Spleen (tissue), 11 donors: ENCODE results near the gene CES3. TPM values are rescaled to one million over a fixed set of nuclear protein-coding genes. Genes with fewer than 3 reads are reported as not detected.

Source experiments
- DNase-seq: peaks from one replicate; pipeline ENCODE4 v3.0.0-alpha.2; 2020
- H3K27ac ChIP-seq, 8 donors: fragments of 200-600 bp; sonication (generic) in 7 of 8; 1 replicate in 4 of 8; 2 replicates in 4 of 8; pipeline versions ENCODE4 v1.5.0 to v1.8.0; 2016 to 2021; ENCODE audit warnings: inconsistent platforms in 4 of 8, mild to moderate bottlenecking in 4 of 8, moderate library complexity in 1 of 8
- H3K27me3 ChIP-seq, 7 donors: fragments of 200-600 bp; sonication (generic) in 6 of 7; replicated peaks in 1 of 7; 1 replicate in 4 of 7; 2 replicates in 3 of 7; pipeline versions ENCODE4 v1.5.0 to v1.8.0; 2016 to 2021; ENCODE audit warnings: inconsistent platforms in 3 of 7, mild to moderate bottlenecking in 1 of 7
- H3K36me3 ChIP-seq, 6 donors: fragments of 200-600 bp; sonication (generic) in 5 of 6; 1 replicate in 4 of 6; 2 replicates in 2 of 6; pipeline versions ENCODE4 v1.5.0 to v1.8.0; 2016 to 2021; ENCODE audit warnings: inconsistent platforms in 2 of 6
- H3K4me1 ChIP-seq, 6 donors: fragments of 200-600 bp; sonication (generic) in 5 of 6; 1 replicate in 3 of 6; 2 replicates in 3 of 6; pipeline versions ENCODE4 v1.5.0 to v1.8.0; 2016 to 2021; ENCODE audit warnings: inconsistent platforms in 3 of 6
- H3K4me3 ChIP-seq, 8 donors: fragments of 200-600 bp; sonication (generic) in 7 of 8; 1 replicate in 4 of 8; 2 replicates in 4 of 8; pipeline versions ENCODE4 v1.5.0 to v1.8.0; 2016 to 2021; ENCODE audit warnings: inconsistent platforms in 4 of 8, mild to moderate bottlenecking in 4 of 8, moderate library complexity in 2 of 8
- H3K9me3 ChIP-seq, 8 donors: fragments of 200-600 bp; sonication (generic) in 7 of 8; 1 replicate in 4 of 8; 2 replicates in 4 of 8; pipeline versions ENCODE4 v1.5.0 to v1.8.0; 2016 to 2021; ENCODE audit warnings: inconsistent platforms in 4 of 8
- CTCF ChIP-seq, 11 experiments: fragments of 200-600 bp in 7 of 11; fragments of 450-650 bp in 4 of 11; sonication (generic) in 4 of 11; IDR thresholded peaks in 8 of 11; conservative IDR thresholded peaks in 3 of 11; 1 replicate in 7 of 11; 2 replicates in 4 of 11; pipeline versions ENCODE4 v1.4.0 to v1.8.0; 2016 to 2021; ENCODE audit warnings: antibody characterized with exemption in 11 of 11, inconsistent platforms in 4 of 11, mild to moderate bottlenecking in 1 of 11
- POLR2A ChIP-seq, 3 donors: fragments of 450-650 bp; IDR thresholded peaks; one replicate each; pipeline ENCODE4 v1.5.1; 2017; ENCODE audit warnings: antibody characterized with exemption in 3 of 3, mild to moderate bottlenecking in 1 of 3
- POLR2AphosphoS5 ChIP-seq, 3 donors: sonication (generic); formaldehyde crosslinking; IDR thresholded peaks; one replicate each; pipeline ENCODE4 v1.5.1; 2017; ENCODE audit warnings: antibody characterized with exemption in 3 of 3
- WGBS, 5 donors: extraction: QIAGEN DNeasy Blood & Tissue Kit in 3 of 5; methylation state at CpG; one replicate each; pipeline versions ENCODE4 v1.1.5 to v1.1.7; 2013 to 2018; 5-methylcytosine and 5-hydroxymethylcytosine counted together
- intact Hi-C: fragments of 100-400 bp; cut with DNase I; formaldehyde crosslinking; loops from one replicate; pipeline ENCODE4 v1.15.0; 2023; ENCODE audit warnings: low total_unique reads
- polyA plus RNA-seq, 3 donors: library from polyadenylated mRNA; stranded (reverse); fragments of 200-250 nt; gene quantifications; one replicate each; pipeline ENCODE4 v1.2.1, GENCODE V29; 2013
- total RNA-seq, 7 donors: library from RNA; depleted of rRNA in 3 of 7; stranded (reverse); fragments of >200 nt in 3 of 7; fragmentation: NEBNext Ultra II Directional in 4 of 7; extraction: Animal tissue kit (Norgen Biotek cat#: 25700) in 4 of 7; gene quantifications; one replicate each; pipeline versions ENCODE4 v1.1.0 to v1.2.1, GENCODE V29; 2016 to 2021
- donor health status: healthy with polysubstance abuse.
- donor health status: DM: no; HTN: no; CAD: no; lungs with moderate emphysema.
- donor health status: DM: no; HTN: no; CAD: no.
- donor health status: Bipolar disorder and iron deficiency.
- donor health status: healthy.
- donor health status: DM: no; HTN: no; CAD: no.
- donor health status: DM: yes; HTN: yes; CAD: no.

The CES3 gene
- total and polyA plus RNA-seq, 10 donors = 0.23 to 1.3 (median 0.34) TPM; not detected in 1

GRCh38 chr16:67006930-67007658, 46.0 kb downstream of the CES3 start:
- Histone ChIP-seq H3K36me3 (peaks cover 0 to 13% (median 0%) of the 10 kb centered on the region in 6 donors), H3K4me3 (no peak overlapping the region), H3K4me1 (no peaks in the 10 kb centered on the region), H3K9me3 (no peaks in the 10 kb centered on the region), H3K27ac (no peak overlapping the region), H3K27me3 (peaks cover 0 to 4% (median 0%) of the 10 kb centered on the region in 7 donors)
- 83 to 90% (median 85%) methylated on average over 12 of the region's 12 CpGs for WGBS, 5 donors
- DNase-seq = no peak
- no peak for TF ChIP-seq POLR2AphosphoS5 (IDR thresholded peaks at IDR 0.05)
- no peak for TF ChIP-seq CTCF (IDR thresholded peaks at IDR 0.05 in 8 of 11, conservative IDR thresholded peaks at IDR 0.05 in 3 of 11)
- no peak for TF ChIP-seq POLR2A (IDR thresholded peaks at IDR 0.05)
- intact Hi-C loops = no loop called here

GRCh38 chr16:67009158-67009557, 48.1 kb downstream of the CES3 start:
- TF ChIP-seq CTCF (IDR thresholded peaks at IDR 0.05 in 8 of 11, conservative IDR thresholded peaks at IDR 0.05 in 3 of 11) (no peak), POLR2A (IDR thresholded peaks at IDR 0.05) (no peak), POLR2AphosphoS5 (IDR thresholded peaks at IDR 0.05) (no peak)
- Histone ChIP-seq H3K4me1 (peaks cover 0 to 14% (median 11%) of the 10 kb centered on the region in 6 donors), H3K27me3 (peaks cover 0 to 19% (median 3%) of the 10 kb centered on the region in 7 donors), H3K9me3 (no peaks in the 10 kb centered on the region), H3K4me3 (no peak overlapping the region), H3K36me3 (peaks cover 0 to 6% (median 0%) of the 10 kb centered on the region in 6 donors), H3K27ac (no peak overlapping the region)
- intact Hi-C loops = no loop called here
- DNase-seq = no peak
- 67 to 85% (median 81%) methylated on average over 1 of the region's 1 CpG for WGBS, 5 donors

DNA sequence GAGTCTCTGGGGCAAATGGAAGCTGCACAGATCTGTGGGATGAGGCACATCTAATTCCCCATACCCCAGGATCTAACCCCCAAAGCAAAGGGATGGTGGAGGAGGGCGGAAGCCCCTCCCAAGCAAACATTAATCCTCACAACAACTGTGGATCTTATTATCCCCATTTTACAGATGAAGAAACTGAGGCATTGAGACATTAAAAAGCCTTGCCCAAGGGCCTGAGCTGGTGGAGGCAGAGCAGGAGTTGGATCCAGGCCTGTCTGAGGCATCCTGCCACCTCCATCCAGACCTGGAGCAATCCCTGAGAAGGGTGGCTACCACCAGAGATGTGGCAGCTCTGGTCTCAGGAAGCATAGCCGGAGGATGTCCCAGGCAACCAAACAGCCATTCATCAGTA, 50.2 kb downstream of the CES3 start:
- DNase-seq = no peak
- Histone ChIP-seq H3K27ac (no peak overlapping the region), H3K9me3 (no peaks in the 10 kb centered on the region), H3K36me3 (no peaks in the 10 kb centered on the region), H3K4me1 (peaks cover 5 to 26% (median 18%) of the 10 kb centered on the region in 6 donors), H3K4me3 (no peak overlapping the region), H3K27me3 (peaks cover 0 to 33% (median 8%) of the 10 kb centered on the region in 7 donors)
- 83 to 100% (median 95%) methylated on average over 1 to 2 of the region's 2 CpGs for WGBS, 5 donors
- intact Hi-C loops = no loop called here
- TF ChIP-seq POLR2A (IDR thresholded peaks at IDR 0.05) (no peak), CTCF (IDR thresholded peaks at IDR 0.05 in 8 of 11, conservative IDR thresholded peaks at IDR 0.05 in 3 of 11) (no peak), POLR2AphosphoS5 (IDR thresholded peaks at IDR 0.05) (no peak)

DNA sequence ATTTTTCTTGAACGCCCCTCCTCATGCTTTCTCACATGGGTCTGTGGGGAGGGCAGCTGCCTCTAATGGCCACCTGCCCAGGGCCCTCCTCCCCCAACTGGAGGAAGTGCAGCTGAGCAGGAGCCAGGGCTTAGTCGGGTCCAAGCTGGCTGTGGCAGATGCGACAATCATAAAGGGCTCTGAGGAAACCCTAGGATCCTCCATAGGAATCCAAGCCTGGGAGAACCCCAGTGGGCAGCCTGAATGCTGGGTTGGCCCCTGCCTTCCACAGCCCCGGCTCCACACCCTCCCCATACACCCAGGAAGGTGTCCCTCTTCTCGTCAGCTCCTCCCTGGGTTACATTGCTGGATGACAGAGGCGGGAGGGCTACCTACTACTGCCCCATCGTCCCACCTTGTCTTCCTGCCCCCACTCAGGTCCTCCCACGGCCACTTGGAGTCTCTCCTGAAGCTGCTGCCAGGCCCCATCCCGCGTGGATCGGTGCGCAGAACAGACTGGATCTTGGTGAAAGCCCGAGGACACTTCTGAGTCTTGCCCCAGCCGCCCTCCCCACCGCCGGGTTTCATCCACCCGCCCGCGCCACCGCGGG, 52.3 kb downstream of the CES3 start:
- no peaks in the 10 kb centered on the region for H3K9me3 ChIP-seq
- no peak for TF ChIP-seq CTCF (IDR thresholded peaks at IDR 0.05 in 8 of 11, conservative IDR thresholded peaks at IDR 0.05 in 3 of 11)
- no peak for TF ChIP-seq POLR2AphosphoS5 (IDR thresholded peaks at IDR 0.05)
- TF ChIP-seq POLR2A (IDR thresholded peaks at IDR 0.05) = no peak
- H3K36me3 ChIP-seq = no peaks in the 10 kb centered on the region
- no peak for DNase-seq
- 13 to 22% (median 14%) methylated on average over 12 to 21 of the region's 21 CpGs for WGBS, 5 donors
- H3K27ac ChIP-seq = peak overlapping the region in 6 of 8 donors; percentile 65 to 76 (median 72)
- intact Hi-C loops = no loop called here
- H3K4me1 ChIP-seq = peaks cover 5 to 26% (median 18%) of the 10 kb centered on the region in 6 donors
- peaks cover 0 to 33% (median 8%) of the 10 kb centered on the region in 7 donors for H3K27me3 ChIP-seq
- H3K4me3 ChIP-seq = peak overlapping the region; percentile 45 to 80 (median 56)
